Measurements from ENCODE around the gene OARD1.

Gene OARD1

GRCh38 chr6:41092421-41093140 is 20.4 kb upstream of the OARD1 start:
- Histone ChIP-seq H4K5ac (ENCODE audit: low read length) (no peak overlapping the region), H3K4me3 (ENCODE audit: low read length) (no peak overlapping the region), H3K9ac (ENCODE audit: low read length) (no peak overlapping the region), H3K79me2 (ENCODE audit: control insufficient read depth, insufficient read depth, low read length) (no peaks in the 10 kb centered on the region), H3K23ac (ENCODE audit: low read length) (no peak overlapping the region), H2BK15ac (replicated peaks; ENCODE audit: low read depth) (no peak overlapping the region), H3K27me3 (ENCODE audit: insufficient read depth, low read length, poor library complexity) (no peaks in the 10 kb centered on the region), H3K4ac (ENCODE audit: low read depth, low read length) (no peak overlapping the region), H3K79me1 (ENCODE audit: low read length) (no peaks in the 10 kb centered on the region), H3K36me3 (ENCODE audit: control insufficient read depth, insufficient read depth, low read length) (peaks cover 21% of the 10 kb centered on the region), H3K27ac (ENCODE audit: low read depth, low read length) (no peak overlapping the region), H2BK120ac (ENCODE audit: low read depth, low read length) (no peak overlapping the region), H3K56ac (ENCODE audit: low read length) (no peak overlapping the region), H2BK5ac (ENCODE audit: low read length) (no peak overlapping the region), H3K4me1 (ENCODE audit: control insufficient read depth, low read depth, low read length) (no peaks in the 10 kb centered on the region), H3K18ac (ENCODE audit: low read length) (no peak overlapping the region), H4K8ac (ENCODE audit: low read depth, low read length) (no peak overlapping the region), H2AK5ac (ENCODE audit: low read length) (no peak overlapping the region), H3K4me2 (ENCODE audit: low read length) (no peak overlapping the region)
- no CpG with 5 or more reads among the region's 4 CpGs for WGBS (ENCODE audit: extremely low coverage, insufficient coverage, low lambda C conversion rate)
- DNase-seq = peak; percentile 25

DNA sequence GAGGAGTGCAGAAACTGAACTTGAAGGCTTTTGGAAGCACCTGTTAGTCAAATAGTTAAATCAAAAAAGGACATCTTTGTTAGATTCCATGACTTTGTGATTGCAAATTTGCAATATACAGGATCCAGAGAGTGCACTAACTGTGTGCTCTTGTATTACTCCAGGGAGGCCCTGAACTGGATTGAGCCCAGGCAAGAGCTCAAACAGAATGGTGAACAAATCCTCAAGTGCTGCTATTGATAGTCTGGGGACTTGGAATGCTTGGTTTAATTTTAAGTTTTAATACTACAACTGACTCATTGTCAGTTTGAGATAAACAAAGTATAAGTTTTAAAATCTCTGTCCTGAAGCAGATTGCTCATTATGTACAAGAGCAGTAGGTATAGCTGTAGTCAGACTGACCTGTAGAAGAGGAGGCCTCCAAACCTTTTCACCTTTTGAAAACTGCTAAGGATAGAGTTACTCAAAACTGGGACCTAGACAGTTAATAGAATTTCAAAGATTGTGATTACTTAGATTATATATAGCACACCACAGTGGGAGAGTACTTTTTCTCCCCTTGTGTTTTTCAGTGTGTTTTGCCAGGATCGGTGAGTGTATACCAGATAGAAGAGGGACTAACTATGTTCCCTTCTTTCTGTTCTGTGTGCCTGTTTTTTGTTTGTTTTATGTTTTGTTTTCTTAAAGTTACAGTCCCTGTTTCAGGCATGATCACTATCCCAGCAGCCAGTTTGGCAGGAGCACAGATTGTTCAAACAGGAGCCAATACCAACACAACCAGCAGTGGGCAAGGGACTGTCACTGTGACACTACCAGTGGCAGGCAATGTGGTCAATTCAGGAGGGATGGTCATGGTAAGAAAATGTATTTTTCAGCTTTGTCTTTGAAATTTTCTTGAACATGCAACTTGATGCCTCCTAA is 18.9 kb upstream of the OARD1 start:
- Histone ChIP-seq H3K18ac (ENCODE audit: low read length) (no peak overlapping the region), H4K8ac (ENCODE audit: low read depth, low read length) (no peak overlapping the region), H3K56ac (ENCODE audit: low read length) (no peak overlapping the region), H3K27ac (ENCODE audit: low read depth, low read length) (no peak overlapping the region), H3K23ac (ENCODE audit: low read length) (no peak overlapping the region), H3K36me3 (ENCODE audit: control insufficient read depth, insufficient read depth, low read length) (peaks cover 17% of the 10 kb centered on the region), H2BK5ac (ENCODE audit: low read length) (no peak overlapping the region), H3K4me2 (ENCODE audit: low read length) (no peak overlapping the region), H3K4me1 (ENCODE audit: control insufficient read depth, low read depth, low read length) (no peaks in the 10 kb centered on the region), H3K27me3 (ENCODE audit: insufficient read depth, low read length, poor library complexity) (no peaks in the 10 kb centered on the region), H3K79me2 (ENCODE audit: control insufficient read depth, insufficient read depth, low read length) (no peaks in the 10 kb centered on the region), H2BK15ac (replicated peaks; ENCODE audit: low read depth) (no peak overlapping the region), H3K9ac (ENCODE audit: low read length) (no peak overlapping the region), H4K5ac (ENCODE audit: low read length) (no peak overlapping the region), H2AK5ac (ENCODE audit: low read length) (no peak overlapping the region), H3K4me3 (ENCODE audit: low read length) (no peak overlapping the region), H2BK120ac (ENCODE audit: low read depth, low read length) (no peak overlapping the region), H3K79me1 (ENCODE audit: low read length) (peaks cover 2% of the 10 kb centered on the region), H3K4ac (ENCODE audit: low read depth, low read length) (no peak overlapping the region)
- no peak for DNase-seq
- WGBS (ENCODE audit: extremely low coverage, insufficient coverage, low lambda C conversion rate) = no CpG with 5 or more reads among the region's 1 CpG

DNA sequence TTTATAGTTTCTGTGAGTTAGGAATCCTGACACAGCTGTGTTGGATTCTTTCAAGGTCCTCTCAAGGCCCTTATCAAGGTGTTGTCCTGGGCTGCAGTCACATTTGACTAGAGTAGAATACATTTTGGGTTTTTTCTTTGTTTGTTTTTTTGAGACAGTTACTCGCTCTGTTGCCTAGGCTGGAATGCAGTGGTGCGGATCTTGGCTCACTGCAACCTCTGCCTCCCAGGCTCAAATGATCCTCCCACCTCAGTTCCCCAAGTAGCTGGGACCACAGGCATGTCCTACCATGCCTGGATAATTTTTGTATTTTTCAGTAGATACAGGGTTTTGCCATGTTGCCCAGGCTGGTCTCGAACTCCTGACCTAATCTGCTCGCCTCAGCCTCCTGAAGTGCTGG is 16.3 kb upstream of the OARD1 start:
- Histone ChIP-seq H3K79me1 (ENCODE audit: low read length) (peaks cover 4% of the 10 kb centered on the region), H3K27ac (ENCODE audit: low read depth, low read length) (no peak overlapping the region), H3K4ac (ENCODE audit: low read depth, low read length) (no peak overlapping the region), H2BK5ac (ENCODE audit: low read length) (no peak overlapping the region), H4K8ac (ENCODE audit: low read depth, low read length) (no peak overlapping the region), H3K56ac (ENCODE audit: low read length) (no peak overlapping the region), H2BK120ac (ENCODE audit: low read depth, low read length) (no peak overlapping the region), H3K79me2 (ENCODE audit: control insufficient read depth, insufficient read depth, low read length) (no peaks in the 10 kb centered on the region), H3K23ac (ENCODE audit: low read length) (no peak overlapping the region), H3K36me3 (ENCODE audit: control insufficient read depth, insufficient read depth, low read length) (peaks cover 10% of the 10 kb centered on the region), H3K27me3 (ENCODE audit: insufficient read depth, low read length, poor library complexity) (no peaks in the 10 kb centered on the region), H3K9ac (ENCODE audit: low read length) (no peak overlapping the region), H3K4me1 (ENCODE audit: control insufficient read depth, low read depth, low read length) (no peaks in the 10 kb centered on the region), H3K4me2 (ENCODE audit: low read length) (no peak overlapping the region), H4K5ac (ENCODE audit: low read length) (no peak overlapping the region), H3K18ac (ENCODE audit: low read length) (no peak overlapping the region), H2BK15ac (replicated peaks; ENCODE audit: low read depth) (no peak overlapping the region), H2AK5ac (ENCODE audit: low read length) (no peak overlapping the region), H3K4me3 (ENCODE audit: low read length) (no peak overlapping the region)
- WGBS (ENCODE audit: extremely low coverage, insufficient coverage, low lambda C conversion rate) = no CpG with 5 or more reads among the region's 4 CpGs
- peak; percentile 13 for DNase-seq

- Histone ChIP-seq H3K79me2 (ENCODE audit: control insufficient read depth, insufficient read depth, low read length) (peaks cover 8% of the 10 kb centered on the region), H4K5ac (ENCODE audit: low read length) (no peak overlapping the region), H2AK5ac (ENCODE audit: low read length) (no peak overlapping the region), H3K56ac (ENCODE audit: low read length) (no peak overlapping the region), H3K9ac (ENCODE audit: low read length) (no peak overlapping the region), H3K4ac (ENCODE audit: low read depth, low read length) (no peak overlapping the region), H2BK120ac (ENCODE audit: low read depth, low read length) (no peak overlapping the region), H3K4me2 (ENCODE audit: low read length) (no peak overlapping the region), H2BK5ac (ENCODE audit: low read length) (no peak overlapping the region), H3K79me1 (ENCODE audit: low read length) (peaks cover 11% of the 10 kb centered on the region), H4K8ac (ENCODE audit: low read depth, low read length) (no peak overlapping the region), H3K23ac (ENCODE audit: low read length) (no peak overlapping the region), H3K4me1 (ENCODE audit: control insufficient read depth, low read depth, low read length) (no peaks in the 10 kb centered on the region), H2BK15ac (replicated peaks; ENCODE audit: low read depth) (no peak overlapping the region), H3K27ac (ENCODE audit: low read depth, low read length) (no peak overlapping the region), H3K18ac (ENCODE audit: low read length) (no peak overlapping the region), H3K27me3 (ENCODE audit: insufficient read depth, low read length, poor library complexity) (no peaks in the 10 kb centered on the region), H3K4me3 (ENCODE audit: low read length) (no peak overlapping the region), H3K36me3 (ENCODE audit: control insufficient read depth, insufficient read depth, low read length) (peaks cover 7% of the 10 kb centered on the region)
- no peak for DNase-seq
These were observed 13.0 kb upstream of the OARD1 start for GRCh38 chr6:41085182-41085581.

GRCh38 chr6:41083072-41083471 is 10.9 kb upstream of the OARD1 start:
- no peak for DNase-seq

More at GRCh38 chr6:41083072-41083471, 10.9 kb upstream of the OARD1 start:
- no peak overlapping the region for H3K9ac ChIP-seq (ENCODE audit: low read length)
- H2BK15ac ChIP-seq (replicated peaks; ENCODE audit: low read depth) = no peak overlapping the region
- peaks cover 19% of the 10 kb centered on the region for H3K79me2 ChIP-seq (ENCODE audit: control insufficient read depth, insufficient read depth, low read length)
- H2BK120ac ChIP-seq (ENCODE audit: low read depth, low read length) = no peak overlapping the region
- H3K27ac ChIP-seq (ENCODE audit: low read depth, low read length) = no peak overlapping the region
- no peak overlapping the region for H3K4me3 ChIP-seq (ENCODE audit: low read length)
- H3K4me1 ChIP-seq (ENCODE audit: control insufficient read depth, low read depth, low read length) = no peaks in the 10 kb centered on the region
- no peak overlapping the region for H3K4me2 ChIP-seq (ENCODE audit: low read length)
- no peak overlapping the region for H3K4ac ChIP-seq (ENCODE audit: low read depth, low read length)
- H3K18ac ChIP-seq (ENCODE audit: low read length) = no peak overlapping the region
- no peak overlapping the region for H2BK5ac ChIP-seq (ENCODE audit: low read length)
- no peak overlapping the region for H3K56ac ChIP-seq (ENCODE audit: low read length)
- no peaks in the 10 kb centered on the region for H3K27me3 ChIP-seq (ENCODE audit: insufficient read depth, low read length, poor library complexity)
- H4K8ac ChIP-seq (ENCODE audit: low read depth, low read length) = no peak overlapping the region
- peaks cover 5% of the 10 kb centered on the region for H3K36me3 ChIP-seq (ENCODE audit: control insufficient read depth, insufficient read depth, low read length)
- no peak overlapping the region for H3K23ac ChIP-seq (ENCODE audit: low read length)
- H4K5ac ChIP-seq (ENCODE audit: low read length) = no peak overlapping the region
- H2AK5ac ChIP-seq (ENCODE audit: low read length) = no peak overlapping the region
- H3K79me1 ChIP-seq (ENCODE audit: low read length) = peaks cover 16% of the 10 kb centered on the region

Measured in mesendoderm (in vitro differentiated cells).